GM18505 (cell line): Measurements from ENCODE around the gene ZMYND11.

Experiments used
- ATAC-seq: cut with Tn5 transposase; IDR thresholded peaks from one replicate; pipeline ENCODE4 v1.9.1; 2021; ENCODE audit not compliant: unreplicated experiment
- POLR2A ChIP-seq: IDR thresholded peaks from 4 replicates; pipeline ENCODE4 v1.6.1; 2011; ENCODE audit warnings: borderline replicate concordance; ENCODE audit not compliant: insufficient read depth, insufficient read length; ENCODE audit errors: extremely low read depth

Gene ZMYND11

GRCh38 chr10:135132-135600 is at the start of gene ZMYND11:
Gene ZMYND11, plus strand, starts transcription at chr10:135455. Its CDS starts 44,558 bp downstream, at chr10:180013.
- peak; percentile 63 for TF ChIP-seq POLR2A
- peak; percentile 47 for ATAC-seq

GRCh38 chr10:86031-86430 is 49.2 kb upstream of the ZMYND11 start:
- no peak for TF ChIP-seq POLR2A
- ATAC-seq, result no peak

- no peak for TF ChIP-seq POLR2A
- ATAC-seq, result no peak
Measured at GRCh38 chr10:87177-88080, 47.8 kb upstream of the ZMYND11 start.

DNA sequence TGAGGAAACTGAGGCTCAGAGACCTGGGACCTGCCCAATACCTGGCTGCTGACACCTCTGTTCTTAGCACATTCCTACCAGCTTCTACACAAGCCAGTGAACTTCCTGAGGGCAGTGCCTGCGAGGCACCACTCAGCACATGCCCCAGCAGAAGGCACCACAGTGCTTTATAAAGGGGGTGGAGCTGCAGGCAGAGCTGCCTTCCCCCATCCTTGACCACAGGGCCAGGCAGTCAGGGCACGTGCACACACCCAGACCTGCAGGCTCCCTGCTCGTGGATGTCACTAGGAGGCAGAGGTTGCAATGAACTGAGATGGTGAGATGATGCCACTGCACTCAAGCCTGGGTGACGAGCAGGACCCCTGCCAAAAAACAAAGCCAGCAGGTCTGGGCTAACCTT is 47.0 kb upstream of the ZMYND11 start:
- ATAC-seq, result no peak
- TF ChIP-seq POLR2A, result no peak

GRCh38 chr10:89248-89647 is 46.0 kb upstream of the ZMYND11 start:
- ATAC-seq, result no peak
- no peak for TF ChIP-seq POLR2A

DNA sequence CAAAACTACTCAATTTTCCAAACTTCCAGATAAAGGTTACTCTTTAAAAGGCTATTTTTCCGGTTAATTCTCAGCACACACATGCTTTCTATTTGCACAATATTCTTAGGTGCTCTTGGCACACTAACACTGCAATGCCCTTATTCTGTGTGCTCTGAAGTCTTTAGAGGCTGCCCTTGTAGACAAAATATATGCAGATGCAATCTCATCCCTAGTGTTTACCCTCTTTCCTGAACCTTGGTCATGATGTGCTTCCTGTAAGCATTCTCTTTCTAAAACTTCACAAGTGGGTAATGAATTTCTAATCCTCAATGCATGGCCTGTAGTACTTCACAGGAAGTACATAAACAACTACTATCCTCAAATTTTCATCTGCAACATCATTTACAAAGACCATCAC is 45.1 kb upstream of the ZMYND11 start:
- no peak for ATAC-seq
- no peak for TF ChIP-seq POLR2A

GRCh38 chr10:91313-91712 is 43.9 kb upstream of the ZMYND11 start:
- no peak for ATAC-seq
- no peak for TF ChIP-seq POLR2A

DNA sequence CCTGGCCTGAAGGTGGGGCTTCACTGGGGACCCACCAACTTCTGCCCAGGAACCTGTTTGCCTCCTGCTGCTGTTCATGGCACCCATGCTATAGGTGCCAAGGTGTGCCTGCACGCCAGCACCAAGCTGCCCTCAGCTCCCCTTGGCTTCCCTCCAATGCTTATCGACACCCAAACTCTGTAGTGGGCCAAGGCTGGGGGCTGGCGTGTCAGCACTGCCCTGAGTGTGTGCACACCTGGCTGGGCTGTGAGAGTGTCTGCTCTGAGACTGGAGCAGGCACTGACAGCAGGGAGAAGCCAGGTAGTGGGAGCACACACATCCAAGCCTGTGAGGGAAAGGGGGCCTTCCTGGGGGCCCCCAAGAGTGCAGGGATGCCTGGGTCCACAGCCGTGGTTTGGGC is 43.1 kb upstream of the ZMYND11 start:
- no peak for ATAC-seq
- TF ChIP-seq POLR2A, result no peak

- ATAC-seq, result no peak
- TF ChIP-seq POLR2A, result no peak
Measured at GRCh38 chr10:92846-93245, 42.4 kb upstream of the ZMYND11 start.

DNA sequence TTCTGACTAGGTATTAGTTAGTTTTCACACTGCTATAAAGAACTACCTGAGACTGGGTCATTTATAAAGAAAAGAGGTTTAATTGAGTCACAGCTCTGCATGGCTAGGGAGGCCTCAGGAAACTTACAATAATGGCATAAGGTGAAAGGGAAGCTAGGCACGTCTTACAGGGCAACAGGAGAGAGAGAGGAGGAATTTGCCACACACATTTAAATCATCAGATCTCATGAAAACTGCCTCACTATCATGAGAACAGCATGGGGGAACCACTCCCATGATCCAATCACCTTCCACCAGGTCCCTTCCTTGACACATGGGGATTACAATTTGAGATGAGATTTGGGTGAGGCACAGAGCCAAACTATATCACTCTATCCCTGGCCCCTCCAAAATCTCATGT is 40.6 kb upstream of the ZMYND11 start:
- ATAC-seq, result no peak
- no peak for TF ChIP-seq POLR2A

GRCh38 chr10:95356-96115 is 39.7 kb upstream of the ZMYND11 start:
- no peak for TF ChIP-seq POLR2A
- no peak for ATAC-seq

GRCh38 chr10:96466-96865 is 38.8 kb upstream of the ZMYND11 start:
- TF ChIP-seq POLR2A, result no peak
- no peak for ATAC-seq

GRCh38 chr10:104416-104815 is 30.8 kb upstream of the ZMYND11 start:
- no peak for TF ChIP-seq POLR2A
- ATAC-seq, result no peak

- TF ChIP-seq POLR2A, result no peak
- no peak for ATAC-seq
Measured at GRCh38 chr10:104862-105565, 30.2 kb upstream of the ZMYND11 start.

DNA sequence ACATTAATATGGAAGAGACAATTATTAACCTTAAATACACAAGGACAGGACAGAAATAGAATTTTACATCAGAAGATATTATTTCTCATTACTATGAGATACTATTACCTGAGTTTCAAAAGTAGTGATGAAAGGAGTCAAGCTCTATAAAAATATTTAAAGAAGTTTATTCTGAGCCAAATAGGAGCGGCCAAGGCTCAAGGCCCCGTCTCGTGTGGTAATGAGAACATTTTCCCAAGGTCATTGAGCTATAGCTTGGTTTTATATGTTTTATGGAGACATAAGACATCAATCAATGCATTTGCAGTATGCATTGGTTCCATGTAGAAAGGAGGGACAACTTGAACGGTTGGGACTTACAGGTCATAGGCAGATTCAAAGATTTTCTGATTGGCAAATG is 29.4 kb upstream of the ZMYND11 start:
- no peak for ATAC-seq
- TF ChIP-seq POLR2A, result no peak
